Thoracic aorta (tissue), 2 donors: ENCODE data around the gene C3orf70. TPM values are rescaled to one million over a fixed set of nuclear protein-coding genes. Genes with fewer than 3 reads are reported as not detected.

Experiments used
- ATAC-seq: fragments of 150-250 bp; one replicate; pipeline ENCODE4 v1.8.0; 2017; ENCODE audit warnings: low read depth; ENCODE audit not compliant: insufficient number of reproducible peaks, low FRiP score
- DNase-seq: peaks from one replicate; pipeline ENCODE4 v3.0.0-alpha.2; 2020; ENCODE audit warnings: low spot score
- H3K27ac ChIP-seq, 2 donors: fragments of 200-600 bp; sonication (generic); 1 replicate in 1 of 2; 2 replicates in 1 of 2; pipeline ENCODE4 v1.5.1; 2016; ENCODE audit warnings: mild to moderate bottlenecking in 2 of 2, moderate library complexity in 2 of 2
- H3K27me3 ChIP-seq: fragments of 200-600 bp; sonication (generic); replicated peaks from 2 replicates; pipeline ENCODE4 v1.6.0; 2016; ENCODE audit warnings: mild to moderate bottlenecking; ENCODE audit not compliant: insufficient read depth
- H3K36me3 ChIP-seq: fragments of 200-600 bp; sonication (generic); one replicate; pipeline ENCODE4 v1.5.1; 2016
- H3K4me1 ChIP-seq, 2 donors: fragments of 200-600 bp; sonication (generic); 1 replicate in 1 of 2; 2 replicates in 1 of 2; pipeline versions ENCODE4 v1.5.1 to v1.6.0; 2016; ENCODE audit warnings: low read depth in 2 of 2, mild to moderate bottlenecking in 1 of 2; ENCODE audit not compliant: control insufficient read depth in 1 of 2
- H3K4me3 ChIP-seq: fragments of 200-600 bp; sonication (generic); 2 replicates; pipeline ENCODE4 v1.5.1; 2016; ENCODE audit warnings: mild to moderate bottlenecking
- H3K9me3 ChIP-seq: fragments of 200-600 bp; sonication (generic); 2 replicates; pipeline ENCODE4 v1.5.1; 2016
- CTCF ChIP-seq: fragments of 200-600 bp; sonication (generic); IDR thresholded peaks from one replicate; pipeline ENCODE4 v1.5.1; 2019; ENCODE audit warnings: antibody characterized with exemption
- total RNA-seq, 2 donors: library from RNA; depleted of rRNA; stranded (reverse); fragments of >200 nt; gene quantifications; one replicate each; pipeline versions ENCODE4 v1.1.0 to v1.2.3, GENCODE V29; 2016

Gene C3orf70
- total RNA-seq, 2 donors from 2014 or later: 14.2 to 22.7 TPM

DNA sequence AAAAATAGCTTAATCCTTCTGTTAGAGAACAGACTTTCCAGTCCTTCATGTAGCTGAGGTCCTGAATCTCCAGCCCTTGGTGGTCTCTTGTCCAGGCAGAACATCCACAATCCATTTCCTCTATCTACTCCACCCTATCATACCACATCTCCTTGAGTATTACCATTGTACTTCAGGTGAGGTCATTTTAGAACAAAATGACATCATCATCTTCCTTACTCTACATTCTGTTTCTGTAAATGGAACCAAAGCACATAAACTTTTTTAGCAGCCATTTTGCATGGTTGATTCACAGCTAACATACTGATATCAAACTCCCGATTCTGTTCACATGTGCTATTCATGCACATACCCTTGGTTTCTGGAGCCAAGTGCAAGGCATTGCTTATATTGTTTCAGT is 112.4 kb downstream of the C3orf70 start:
- H3K9me3 ChIP-seq: peaks cover 2% of the 10 kb centered on the region
- no peaks in the 10 kb centered on the region for H3K36me3 ChIP-seq
- DNase-seq (no peak), ATAC-seq (no peak)
- peaks cover 0 to 5% of the 10 kb centered on the region in 2 donors for H3K4me1 ChIP-seq
- no peaks in the 10 kb centered on the region for H3K27me3 ChIP-seq
- H3K27ac ChIP-seq: no peak overlapping the region
- no peak overlapping the region for H3K4me3 ChIP-seq
- TF ChIP-seq CTCF: no peak

DNA sequence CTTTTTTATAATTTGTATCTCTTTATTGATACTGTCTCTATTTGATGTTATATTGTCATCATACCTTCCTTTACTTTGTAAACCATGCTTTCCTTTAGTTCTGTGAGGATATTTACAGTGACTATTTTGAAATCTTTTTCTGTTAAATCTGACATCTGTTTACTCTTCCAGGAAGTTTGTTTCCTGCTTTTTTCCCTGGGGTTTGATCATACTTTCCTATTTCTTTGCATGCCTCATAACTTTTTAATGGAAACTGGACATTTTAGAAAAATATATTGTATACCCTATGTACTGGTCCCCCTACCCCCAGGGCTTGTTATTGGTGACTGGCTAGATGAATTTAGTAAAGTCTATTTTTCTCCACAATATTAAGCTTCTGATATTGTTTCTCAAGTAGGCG is 115.1 kb downstream of the C3orf70 start:
- Histone ChIP-seq H3K27ac (no peak overlapping the region), H3K27me3 (no peaks in the 10 kb centered on the region), H3K4me1 (no peaks in the 10 kb centered on the region), H3K9me3 (peaks cover 2% of the 10 kb centered on the region), H3K4me3 (no peak overlapping the region), H3K36me3 (no peaks in the 10 kb centered on the region)
- no peak for ATAC-seq
- DNase-seq: no peak
- no peak for TF ChIP-seq CTCF

GRCh38 chr3:185030951-185031350 is 121.9 kb downstream of the C3orf70 start:
- Histone ChIP-seq H3K9me3 (no peaks in the 10 kb centered on the region), H3K27ac (no peak overlapping the region), H3K27me3 (no peaks in the 10 kb centered on the region), H3K4me1 (no peaks in the 10 kb centered on the region), H3K4me3 (no peak overlapping the region), H3K36me3 (no peaks in the 10 kb centered on the region)
- DNase-seq (no peak), ATAC-seq (no peak)
- TF ChIP-seq CTCF: no peak

DNA sequence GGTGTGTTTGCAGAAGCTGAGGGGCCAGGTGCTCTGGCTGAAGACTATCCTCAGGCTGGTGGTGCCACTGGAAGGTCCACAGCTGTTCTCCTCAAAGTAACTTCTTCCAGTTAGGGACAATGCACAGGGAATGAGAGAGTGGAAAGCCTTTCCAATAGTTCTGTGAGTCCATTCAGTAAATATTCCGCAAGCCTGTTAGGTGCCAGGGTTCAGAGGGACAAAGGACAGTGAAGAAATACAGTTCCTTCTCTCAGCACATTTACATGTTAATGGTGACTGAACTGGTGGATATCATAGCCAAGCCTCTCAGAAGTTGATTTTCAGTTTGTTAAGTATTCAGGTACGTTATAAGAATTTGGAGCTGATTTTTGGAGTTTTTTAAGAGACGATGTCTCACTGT is 122.5 kb downstream of the C3orf70 start:
- Histone ChIP-seq H3K4me3 (no peak overlapping the region), H3K27ac (no peak overlapping the region), H3K27me3 (no peaks in the 10 kb centered on the region), H3K4me1 (no peaks in the 10 kb centered on the region), H3K36me3 (no peaks in the 10 kb centered on the region), H3K9me3 (no peaks in the 10 kb centered on the region)
- TF ChIP-seq CTCF: no peak
- ATAC-seq: no peak
- DNase-seq: no peak

- H3K4me1 ChIP-seq: no peaks in the 10 kb centered on the region
- no peaks in the 10 kb centered on the region for H3K36me3 ChIP-seq
- DNase-seq: no peak
- TF ChIP-seq CTCF: no peak
- ATAC-seq: no peak
- no peak overlapping the region for H3K4me3 ChIP-seq
- H3K9me3 ChIP-seq: no peaks in the 10 kb centered on the region
- no peak overlapping the region for H3K27ac ChIP-seq
- H3K27me3 ChIP-seq: no peaks in the 10 kb centered on the region
These were observed 123.8 kb downstream of the C3orf70 start for GRCh38 chr3:185029086-185029485.
